ENCODE measurements around the gene NAB1. TPM values are rescaled to one million over a fixed set of nuclear protein-coding genes. Genes with fewer than 3 reads are reported as not detected.
"Not testable (repeated sequence)": the region's sequence is repeated elsewhere in the genome, so short reads cannot be mapped to it uniquely, and the experiment has no call there.

The NAB1 gene
- total and polyA plus RNA-seq, 2 donors from 2014 or later: 10.4 to 45.0 TPM

- FAIRE-seq (no peak), DNase-seq (no peak)
- no peak for TF ChIP-seq CTCF (IDR thresholded peaks at IDR 0.05; ENCODE audit: borderline replicate concordance, extremely low read depth, insufficient read depth)
- intact Hi-C loops (cut with DNase I): no loop called here
- no peaks in the 10 kb centered on the region for H3K9me3 ChIP-seq (ENCODE audit: control insufficient read depth in 2 of 3, insufficient read depth in 1 of 3, low read length in 3 of 3)
- peaks cover 0 to 5% (median 3%) of the 10 kb centered on the region in 3 donors for H3K4me1 ChIP-seq (ENCODE audit: control insufficient read depth in 2 of 3, insufficient read depth in 2 of 3, low read depth in 1 of 3, low read length in 3 of 3)
- H3K27ac ChIP-seq (ENCODE audit: low read depth in 2 of 2, low read length in 2 of 2): no peak overlapping the region
- H3K9ac ChIP-seq (ENCODE audit: low read length in 3 of 3): no peak overlapping the region
- peak overlapping the region in 1 of 3 donors; percentile 10 for H3K4me3 ChIP-seq (ENCODE audit: low read length in 3 of 3)
- H3K27me3 ChIP-seq (ENCODE audit: control insufficient read depth, insufficient read depth, low read length): no peaks in the 10 kb centered on the region
- H3K36me3 ChIP-seq (ENCODE audit: control insufficient read depth in 2 of 3, insufficient read depth in 3 of 3, low read length in 3 of 3): no peaks in the 10 kb centered on the region
These were observed 52.7 kb downstream of the NAB1 start for GRCh38 chr2:190701586-190701985.

GRCh38 chr2:190705280-190705679 lies 56.4 kb downstream of the NAB1 start:
- intact Hi-C loops (cut with DNase I): no loop called here
- DNase-seq (no peak), FAIRE-seq (no peak)
- Histone ChIP-seq H3K27me3 (ENCODE audit: control insufficient read depth, insufficient read depth, low read length) (no peaks in the 10 kb centered on the region), H3K4me3 (ENCODE audit: low read length in 3 of 3) (no peak overlapping the region), H3K9ac (ENCODE audit: low read length in 3 of 3) (no peak overlapping the region), H3K36me3 (ENCODE audit: control insufficient read depth in 2 of 3, insufficient read depth in 3 of 3, low read length in 3 of 3) (no peaks in the 10 kb centered on the region), H3K27ac (ENCODE audit: low read depth in 2 of 2, low read length in 2 of 2) (no peak overlapping the region), H3K4me1 (ENCODE audit: control insufficient read depth in 2 of 3, insufficient read depth in 2 of 3, low read depth in 1 of 3, low read length in 3 of 3) (no peaks in the 10 kb centered on the region), H3K9me3 (ENCODE audit: control insufficient read depth in 2 of 3, insufficient read depth in 1 of 3, low read length in 3 of 3) (no peaks in the 10 kb centered on the region)
- no peak for TF ChIP-seq CTCF (IDR thresholded peaks at IDR 0.05; ENCODE audit: borderline replicate concordance, extremely low read depth, insufficient read depth)

- intact Hi-C loops (cut with DNase I): no loop called here
- Histone ChIP-seq H3K27me3 (ENCODE audit: control insufficient read depth, insufficient read depth, low read length) (no peaks in the 10 kb centered on the region), H3K4me3 (ENCODE audit: low read length in 3 of 3) (no peak overlapping the region), H3K9ac (ENCODE audit: low read length in 3 of 3) (no peak overlapping the region), H3K36me3 (ENCODE audit: control insufficient read depth in 2 of 3, insufficient read depth in 3 of 3, low read length in 3 of 3) (no peaks in the 10 kb centered on the region), H3K9me3 (ENCODE audit: control insufficient read depth in 2 of 3, insufficient read depth in 1 of 3, low read length in 3 of 3) (no peaks in the 10 kb centered on the region), H3K4me1 (ENCODE audit: control insufficient read depth in 2 of 3, insufficient read depth in 2 of 3, low read depth in 1 of 3, low read length in 3 of 3) (no peaks in the 10 kb centered on the region), H3K27ac (ENCODE audit: low read depth in 2 of 2, low read length in 2 of 2) (no peak overlapping the region)
- FAIRE-seq: no peak
- no peak for DNase-seq
- no peak for TF ChIP-seq CTCF (IDR thresholded peaks at IDR 0.05; ENCODE audit: borderline replicate concordance, extremely low read depth, insufficient read depth)
These were observed 58.8 kb downstream of the NAB1 start for GRCh38 chr2:190707726-190708125.

- H3K9ac ChIP-seq (ENCODE audit: low read length in 3 of 3); H3K9me3 ChIP-seq (ENCODE audit: control insufficient read depth in 2 of 3, insufficient read depth in 1 of 3, low read length in 3 of 3); FAIRE-seq; H3K27ac ChIP-seq (ENCODE audit: low read depth in 2 of 2, low read length in 2 of 2); H3K4me1 ChIP-seq (ENCODE audit: control insufficient read depth in 2 of 3, insufficient read depth in 2 of 3, low read depth in 1 of 3, low read length in 3 of 3); H3K36me3 ChIP-seq (ENCODE audit: control insufficient read depth in 2 of 3, insufficient read depth in 3 of 3, low read length in 3 of 3); DNase-seq; H3K4me3 ChIP-seq (ENCODE audit: low read length in 3 of 3); H3K27me3 ChIP-seq (ENCODE audit: control insufficient read depth, insufficient read depth, low read length); intact Hi-C loops (cut with DNase I): not testable (repeated sequence)
These were observed 59.8 kb downstream of the NAB1 start for GRCh38 chr2:190708650-190709049.

Measured in kidney (tissue), 14 donors.